Measurements from ENCODE around the gene HOXB9.

Gene HOXB9

GRCh38 chr17:48582750-48583069, 43.4 kb downstream of the HOXB9 start:
- no peak for DNase-seq

DNA sequence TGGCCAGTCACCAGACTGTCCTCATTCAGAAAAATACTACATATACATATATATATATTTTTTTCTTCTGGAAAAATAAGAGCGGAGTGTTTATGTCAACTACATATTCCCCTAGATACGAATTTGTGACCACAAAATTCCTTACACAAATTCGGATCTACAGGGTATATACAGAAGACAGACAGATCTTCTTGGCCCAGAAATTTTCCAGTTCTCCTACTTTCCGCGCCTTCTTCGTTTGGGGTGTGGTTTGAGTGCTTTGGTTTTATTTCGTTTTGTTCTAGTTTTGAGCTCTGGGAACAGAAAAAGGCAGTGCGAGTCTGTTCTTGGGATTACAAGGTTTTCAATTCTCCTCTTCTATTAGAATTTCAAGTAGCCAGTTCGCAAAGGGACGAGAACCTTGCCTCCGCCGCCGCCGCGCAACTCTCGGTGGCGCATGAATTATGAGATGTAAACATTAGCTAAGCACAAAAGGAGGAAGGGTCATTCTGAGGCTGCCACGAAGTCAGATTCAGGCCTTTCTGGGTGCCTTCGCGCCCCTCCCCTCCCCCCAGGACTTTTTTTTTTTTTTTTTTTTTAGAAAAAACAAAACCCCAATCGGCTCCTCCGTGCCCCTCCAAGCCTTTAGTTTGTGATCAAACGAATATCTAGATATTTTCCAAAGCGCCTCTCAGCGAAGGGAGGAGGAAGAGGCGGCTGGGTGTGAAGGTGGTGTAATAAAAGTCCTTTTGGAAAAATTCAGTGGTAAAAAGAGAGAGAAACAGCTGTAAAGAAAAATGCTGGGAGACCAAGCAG, 46.2 kb downstream of the HOXB9 start:
- DNase-seq = no peak

DNA sequence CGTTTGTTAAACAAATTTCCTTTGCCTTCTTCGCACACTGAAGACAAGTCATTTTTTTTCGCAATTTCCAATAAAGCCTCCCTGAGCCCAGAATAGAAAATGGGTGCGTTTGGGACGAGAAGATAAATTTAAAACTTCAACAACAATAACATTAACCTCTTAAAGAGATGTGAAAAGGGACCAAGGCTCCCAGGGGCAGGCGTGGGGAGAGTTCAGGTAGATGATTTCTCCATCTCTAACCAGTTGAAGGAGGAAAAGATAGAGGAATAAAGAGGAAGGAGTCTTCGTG, 46.7 kb downstream of the HOXB9 start:
- no peak for DNase-seq

- no peak for DNase-seq
Measured at GRCh38 chr17:48578616-48579470, 47.3 kb downstream of the HOXB9 start.

DNA sequence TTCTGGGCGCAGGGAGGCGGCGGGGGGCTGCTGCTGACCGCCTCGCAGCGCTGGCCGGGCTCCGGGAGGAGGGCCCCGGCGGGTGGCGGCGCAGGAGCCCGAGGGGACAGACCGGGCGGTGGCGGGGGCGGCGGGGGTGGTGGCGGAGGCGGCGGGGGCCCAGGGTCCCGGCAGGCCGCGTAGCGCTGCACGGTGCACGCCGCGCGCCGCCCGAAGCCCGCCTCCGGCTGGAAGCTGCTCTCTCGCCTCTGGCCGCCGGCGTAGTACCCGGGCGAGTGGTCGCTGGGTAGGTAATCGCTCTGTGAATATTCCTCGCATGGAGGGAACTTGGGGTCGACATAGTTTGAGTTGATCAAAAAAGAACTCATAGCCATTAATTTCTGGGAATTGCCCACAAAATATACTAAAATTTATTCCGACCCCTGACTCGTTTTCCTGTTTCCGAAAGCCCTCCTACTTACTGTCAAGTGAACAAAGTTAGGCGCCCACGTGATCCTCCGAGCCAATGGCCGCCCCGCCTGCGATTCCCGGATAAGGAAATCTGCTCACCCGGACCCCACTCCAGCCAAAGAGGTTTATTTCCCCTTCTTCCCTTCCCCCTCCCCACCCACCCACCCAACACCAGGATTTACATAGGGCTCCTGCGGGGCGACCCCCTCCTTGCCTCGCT, 48.1 kb downstream of the HOXB9 start, which contains the start of gene HOXB4:
HOXB4 (minus strand) TSS at position 405 of the 670 bp plus-strand sequence; CDS start at position 374, 31 bp downstream.
- peak; percentile 48 to 65 (median 63) for DNase-seq

DNA sequence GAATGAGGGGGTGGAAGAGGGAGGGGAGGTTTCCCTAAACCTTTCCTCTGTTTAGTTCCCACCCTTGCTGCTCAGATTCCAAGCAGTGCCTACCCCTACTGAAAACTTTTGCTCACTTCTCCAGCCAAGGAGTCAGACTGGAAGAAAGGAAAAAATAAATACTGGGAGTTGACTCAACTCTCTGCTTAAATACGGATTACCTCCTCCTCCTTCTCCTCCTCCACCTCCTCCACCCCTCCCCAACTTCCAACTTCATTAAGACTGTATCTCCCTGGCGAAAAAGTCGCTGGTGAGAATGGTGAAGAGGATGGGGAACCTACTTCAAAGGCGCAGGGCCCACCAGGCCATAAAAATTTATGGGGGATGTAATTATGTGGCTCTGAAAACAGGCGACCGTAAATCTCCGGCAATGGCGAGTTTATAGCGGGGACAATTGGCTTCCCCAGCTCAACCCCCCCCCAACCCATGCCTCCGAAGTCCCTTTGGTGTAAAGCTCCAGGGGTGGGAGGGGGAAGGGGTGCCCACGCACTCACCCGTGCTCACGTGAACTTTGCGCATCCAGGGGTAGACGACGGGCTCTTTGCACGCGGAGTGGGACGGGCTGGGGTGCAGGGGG, 48.7 kb downstream of the HOXB9 start:
- DNase-seq = no peak

GRCh38 chr17:48576479-48577309, 49.5 kb downstream of the HOXB9 start:
- DNase-seq = no peak

DNA sequence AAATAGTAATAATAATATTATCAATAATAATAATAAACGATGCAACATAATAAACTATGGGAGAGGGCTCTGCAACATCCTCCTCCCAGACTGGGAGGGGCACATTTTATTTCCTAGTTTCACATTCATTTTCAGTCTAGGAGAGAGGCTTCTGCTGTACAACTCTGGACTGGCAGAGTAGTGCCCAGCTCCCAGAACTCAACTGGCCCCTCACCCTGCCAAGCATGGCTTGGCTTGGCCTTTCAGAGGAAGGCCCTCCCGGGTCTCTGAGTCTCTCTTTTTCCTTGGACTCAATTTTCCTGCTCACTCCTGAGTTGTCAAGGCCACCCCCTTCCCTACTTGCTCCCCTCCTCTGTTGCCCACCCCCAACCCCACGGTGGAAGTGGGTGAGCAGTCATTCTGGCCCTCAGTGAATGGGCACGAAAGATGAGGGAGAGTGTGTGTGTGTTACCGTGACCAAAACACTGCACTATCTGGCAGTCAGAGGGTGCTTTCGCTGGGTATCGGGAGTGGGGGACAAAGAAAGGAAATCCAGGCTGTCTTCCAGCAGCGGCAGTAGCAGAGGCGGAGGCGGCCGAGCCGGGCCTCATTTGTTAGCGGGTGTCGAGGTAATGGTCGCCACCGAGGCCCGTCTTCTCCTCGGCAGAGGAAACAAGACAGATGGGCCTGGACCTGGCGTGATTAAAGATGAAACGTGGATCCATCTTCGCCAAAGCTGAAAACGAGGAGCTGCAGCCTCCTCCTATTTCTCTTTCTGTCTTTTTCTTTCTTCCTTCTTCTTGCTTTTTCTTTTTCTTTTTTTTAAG, 50.3 kb downstream of the HOXB9 start:
- DNase-seq = no peak

GRCh38 chr17:48575066-48575582, 51.0 kb downstream of the HOXB9 start:
- DNase-seq = no peak

- no peak for DNase-seq
Measured at GRCh38 chr17:48574505-48575065, 51.6 kb downstream of the HOXB9 start.

DNA sequence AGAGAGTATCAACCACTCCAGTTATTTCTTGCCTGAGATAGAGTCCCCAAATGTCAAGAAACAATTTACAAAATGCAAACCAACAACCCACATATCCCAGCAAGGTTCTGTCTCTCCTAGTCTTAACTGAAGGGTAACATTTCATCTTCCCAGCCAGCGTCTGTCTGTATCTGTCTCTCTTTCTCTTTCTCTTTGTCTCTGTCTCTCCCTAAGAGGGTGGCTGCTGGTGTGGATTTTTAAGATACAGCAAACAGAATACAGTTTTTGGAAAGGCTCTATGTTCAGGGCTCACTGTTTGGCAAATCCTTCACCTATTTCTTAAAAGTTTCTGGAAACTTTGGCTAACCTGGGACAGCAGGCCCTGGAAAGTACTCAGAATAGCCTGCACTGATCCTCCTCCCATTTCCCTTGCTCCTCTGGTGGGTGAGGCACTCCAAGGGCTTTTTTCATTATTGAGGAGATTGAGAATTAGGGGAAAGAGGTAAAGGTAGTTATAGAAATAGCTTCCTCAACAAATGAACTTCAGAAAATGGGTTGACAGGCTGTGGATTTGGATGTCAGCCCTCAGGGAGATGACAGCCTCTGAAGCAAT, 54.2 kb downstream of the HOXB9 start:
- no peak for DNase-seq
